K562 (cell line): Measurements from ENCODE around the gene NEFH. TPM values are rescaled to one million over a fixed set of nuclear protein-coding genes. Genes with fewer than 3 reads are reported as not detected.

Source experiments
- ATAC-seq: fragments of 200-7000 bp; cut with Tn5 transposase; 3 replicates; pipeline ENCODE4 v1.9.1; 2020; ENCODE audit warnings: moderate library complexity
- BruUV-seq: library from RNA; stranded (reverse); fragments of 400-500 nt; replicated peaks from 2 replicates; lab custom pipeline; 2021; lab: Mats Ljungman, UMichigan
- CTCF ChIA-PET: fragments of 300-600 bp; formaldehyde crosslinking; extraction: SDS; loops from one replicate; lab custom pipeline; 2021; ENCODE audit warnings: low intra/inter-chr PET ratio; lab: Yijun Ruan, JAX
- POLR2A ChIA-PET: fragments of 300-600, 350-650 bp; sonication (Branson Sonifier 250); formaldehyde crosslinking; extraction: SDS; loops from one replicate; lab custom pipeline; 2021; ENCODE audit warnings: antibody characterized with exemption, inconsistent platforms; lab: Yijun Ruan, JAX
- DNase-seq, 4 experiments: peaks; one replicate each; pipeline versions ENCODE4 v3.0.0 to v3.0.0-alpha.2; 2011 to 2018; ENCODE audit warnings: low spot score in 3 of 4, mixed read lengths in 3 of 4; ENCODE audit errors: extremely low read depth in 1 of 4
- FAIRE-seq: peaks from 2 replicates; lab custom pipeline; 2011; peaks lifted over from hg19 to GRCh38; lab: Jason Lieb, UNC
- H2AFZ ChIP-seq: 2 replicates; pipeline ENCODE4 v1.6.0; 2011; ENCODE audit warnings: low read depth, low read length, control low read depth, inconsistent platforms
- H3K27ac ChIP-seq: fragments of 200-600 bp; 3 replicates; pipeline ENCODE4 v1.8.0; 2011; ENCODE audit warnings: low read depth, mild to moderate bottlenecking, control low read depth, inconsistent platforms, low read length, moderate library complexity, mixed read lengths; ENCODE audit errors: extremely low read depth
- H3K27me3 ChIP-seq, 2 experiments: fragments of 300-600 bp in 1 of 2; 2 replicates in 1 of 2; 3 replicates in 1 of 2; pipeline versions ENCODE4 v1.6.0 to v1.8.0; 2011; ENCODE audit warnings: inconsistent platforms in 2 of 2, low read length in 2 of 2, mild to moderate bottlenecking in 1 of 2, mixed read lengths in 1 of 2, moderate library complexity in 1 of 2; ENCODE audit not compliant: control insufficient read depth in 2 of 2, insufficient read depth in 2 of 2
- H3K36me3 ChIP-seq: fragments of 300-600 bp; 3 replicates; pipeline ENCODE4 v1.8.0; 2011; ENCODE audit warnings: mild to moderate bottlenecking, low read length, inconsistent platforms; ENCODE audit not compliant: control insufficient read depth, insufficient read depth
- H3K4me1 ChIP-seq, 2 experiments: fragments of 200-600 bp in 1 of 2; replicated peaks in 1 of 2; 2 replicates in 1 of 2; 3 replicates in 1 of 2; pipeline versions ENCODE4 v1.5.1 to v1.8.0; 2011; ENCODE audit warnings: inconsistent platforms in 2 of 2, low read length in 2 of 2, mild to moderate bottlenecking in 1 of 2, mixed read lengths in 1 of 2, moderate library complexity in 1 of 2; ENCODE audit not compliant: control insufficient read depth in 2 of 2, insufficient read depth in 2 of 2
- H3K4me2 ChIP-seq: 2 replicates; pipeline ENCODE4 v1.6.1; 2011; ENCODE audit warnings: low read length, control low read depth, inconsistent platforms, mixed read lengths; ENCODE audit not compliant: insufficient read depth
- H3K4me3 ChIP-seq: fragments of 200-600 bp; sonication (generic), shearing (Covaris generic); 2 replicates; pipeline ENCODE4 v1.5.1; 2016; ENCODE audit warnings: control low read depth, inconsistent platforms
- H3K79me2 ChIP-seq: fragments of 200-600 bp; 3 replicates; pipeline ENCODE4 v1.8.0; 2011; ENCODE audit warnings: low read length, inconsistent platforms; ENCODE audit not compliant: control insufficient read depth, insufficient read depth
- H3K9ac ChIP-seq, 2 experiments: 2 replicates each; pipeline versions ENCODE4 v1.6.0 to v1.6.1; 2011; ENCODE audit warnings: low read depth in 2 of 2, low read length in 2 of 2, control low read depth in 1 of 2, inconsistent platforms in 1 of 2, mild to moderate bottlenecking in 1 of 2, mixed read lengths in 1 of 2; ENCODE audit not compliant: insufficient read depth in 1 of 2
- H3K9me1 ChIP-seq: one replicate; pipeline ENCODE4 v1.6.0; 2011; ENCODE audit warnings: inconsistent platforms, mild to moderate bottlenecking, low read length, moderate library complexity; ENCODE audit not compliant: control insufficient read depth, insufficient read depth
- H3K9me3 ChIP-seq: replicated peaks from 2 replicates; pipeline ENCODE4 v1.5.1; 2011; ENCODE audit warnings: low read depth, low read length, inconsistent platforms; ENCODE audit not compliant: control insufficient read depth, insufficient read depth
- H4K20me1 ChIP-seq: replicated peaks from 2 replicates; pipeline ENCODE4 v1.6.1; 2011; ENCODE audit warnings: low read length, inconsistent platforms, mixed read lengths; ENCODE audit not compliant: control insufficient read depth, insufficient read depth
- HDAC3 ChIP-seq: fragments of 450-650 bp; IDR thresholded peaks from 2 replicates; pipeline ENCODE4 v1.6.1; 2018; ENCODE audit warnings: borderline replicate concordance, mild to moderate bottlenecking, moderate library complexity; ENCODE audit not compliant: partially characterized antibody
- HDGF ChIP-seq: fragments of 450-650 bp; IDR thresholded peaks from 2 replicates; pipeline ENCODE4 v1.6.1; 2016
- HLTF ChIP-seq: fragments of 450-650 bp; IDR thresholded peaks from 2 replicates; pipeline ENCODE4 v1.6.1; 2016
- NUFIP1 ChIP-seq: fragments of 450-650 bp; IDR thresholded peaks from 2 replicates; pipeline ENCODE4 v1.6.1; 2018; ENCODE audit not compliant: partially characterized antibody
- OTX1 ChIP-seq: fragments of 450-650 bp; formaldehyde crosslinking; IDR thresholded peaks from 2 replicates; pipeline ENCODE4 v1.4.0; 2022; ENCODE audit warnings: mild to moderate bottlenecking
- SETDB1 ChIP-seq: IDR thresholded peaks from one replicate; pipeline ENCODE4 v1.6.1; 2012; ENCODE audit warnings: low read length, control low read depth, inconsistent platforms
- ZC3H4 ChIP-seq: sonication (generic); formaldehyde crosslinking; IDR thresholded peaks from 2 replicates; pipeline ENCODE4 v1.9.0; 2021; ENCODE audit warnings: missing genetic modification reagents, borderline replicate concordance
- ZNF217 ChIP-seq: sonication (generic); formaldehyde crosslinking; IDR thresholded peaks from 2 replicates; pipeline ENCODE4 v1.8.0; 2022; ENCODE audit warnings: mild to moderate bottlenecking, missing genetic modification reagents
- ZNF431 ChIP-seq: sonication (generic); formaldehyde crosslinking; IDR thresholded peaks from 2 replicates; pipeline ENCODE4 v1.8.0; 2022; ENCODE audit warnings: mild to moderate bottlenecking, missing genetic modification reagents
- WGBS: fragments of 100-300 bp; shearing (Covaris generic); methylation state at CpG from one replicate; pipeline ENCODE4 v1.1.6; 2016; ENCODE audit warnings: low coverage, mixed read lengths; ENCODE audit not compliant: insufficient coverage; ENCODE audit errors: missing lambda C conversion rate; 5-methylcytosine and 5-hydroxymethylcytosine counted together
- in situ Hi-C: fragments of 300-500 bp; cut with MboI; formaldehyde crosslinking; loops from 4 replicates; pipeline ENCODE4 v1.15.0; 2018; ENCODE audit warnings: inconsistent platforms, mixed read lengths
- intact Hi-C: fragments of 100-400 bp; cut with micrococcal nuclease; formaldehyde crosslinking; loops from 2 replicates; pipeline ENCODE4 v1.14.2; 2022
- polyA plus RNA-seq, 8 experiments: library from polyadenylated mRNA; depleted of rRNA in 4 of 8; stranded (reverse) in 5 of 8; unstranded in 3 of 8; fragments of >200 nt; fragmentation: Nextera tagmentation in 2 of 8; fragmentation: Illumina TruSeq in 1 of 8; extraction: Ambion mirVana in 2 of 8; extraction: Trizol in 1 of 8; gene quantifications; 2 replicates each; pipeline versions ENCODE4 v1.2.1 to v1.2.3, GENCODE V29; 2011 to 2014; ENCODE audit warnings: inconsistent platforms in 1 of 8, missing spikeins in 1 of 8
- total RNA-seq, 7 experiments: library from RNA; depleted of rRNA in 6 of 7; stranded (reverse); fragments of >200 nt in 6 of 7; fragmentation: Illumina TruSeq in 2 of 7; extraction: Trizol in 2 of 7; gene quantifications; 2 replicates each; pipeline versions ENCODE4 v1.2.1 to v1.2.3, GENCODE V29; 2011 to 2021; ENCODE audit warnings: low replicate concordance in 1 of 7
- TF ChIP-seq, protein P1 (sequence below), 3 experiments: fragments of 200-800 bp in 1 of 3; fragments of 250-450 bp in 1 of 3; fragments of 450-650 bp in 1 of 3; sonication (Bioruptor Pico) in 1 of 3; sonication (Bioruptor generic) in 1 of 3; formaldehyde crosslinking in 1 of 3; IDR thresholded peaks; 2 replicates each; pipeline versions ENCODE4 v1.6.1 to v1.8.0; 2016 to 2022; ENCODE audit warnings: mild to moderate bottlenecking in 2 of 3, missing genetic modification characterization in 2 of 3, missing compliant biosample characterization in 1 of 3, moderate library complexity in 1 of 3
- TF ChIP-seq, protein P2 (sequence below): fragments of 250-450 bp; sonication (Bioruptor Pico); IDR thresholded peaks from 2 replicates; pipeline ENCODE4 v1.4.0; 2020
- TF ChIP-seq, protein P3 (sequence below): fragments of 250-450 bp; sonication (Bioruptor Pico); IDR thresholded peaks from 2 replicates; pipeline ENCODE4 v1.4.0; 2020

NEFH gene
- total and polyA plus RNA-seq, 9 of the 15 experiments (the other 6 are each of a cell fraction or from before 2014, with no cell fraction given): 2.3 to 26.9 (median 10.8) TPM

DNA sequence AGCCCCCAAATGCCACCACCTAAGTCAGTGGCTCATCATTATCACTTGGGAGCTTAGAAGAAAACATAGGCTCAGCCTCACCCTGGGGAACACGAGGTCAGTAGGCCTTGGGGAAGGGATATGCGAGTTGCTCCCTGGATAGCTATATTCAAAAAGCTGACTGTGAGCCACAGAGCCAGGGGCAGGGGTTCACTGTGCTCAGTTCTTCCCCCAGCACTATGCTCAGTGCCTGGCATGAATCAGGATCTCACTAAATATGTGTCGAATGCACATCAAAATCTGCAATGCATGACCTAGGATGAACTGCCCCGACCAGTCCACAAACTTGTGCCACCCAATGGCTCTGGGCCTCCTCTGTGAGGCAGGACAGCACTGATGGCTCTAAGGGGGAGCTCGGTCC lies 38.4 kb downstream of the NEFH start:
- Histone ChIP-seq H3K79me2 (no peaks in the 10 kb centered on the region), H3K36me3 (peaks cover 68% of the 10 kb centered on the region), H3K4me1 (peaks cover 0 to 10% of the 10 kb centered on the region in 2 experiments; a peak in 3 of 5 replicates), H3K9me3 (no peaks in the 10 kb centered on the region), H4K20me1 (no peaks in the 10 kb centered on the region), H3K27ac (no peak overlapping the region), H3K4me2 (no peak overlapping the region), H3K9me1 (peaks cover 2% of the 10 kb centered on the region), H3K27me3 (no peaks in the 10 kb centered on the region), H3K9ac (no peak overlapping the region), H2AFZ (no peak overlapping the region), H3K4me3 (no peak overlapping the region)
- CTCF ChIA-PET: no interaction called here
- intact Hi-C loops: no loop called here
- ATAC-seq (no peak), FAIRE-seq (no peak), DNase-seq (no peak)
- POLR2A ChIA-PET: interaction anchor here (0.6 kb wide), 1 partner anchor 21 kb away, joined by 4 read pairs; no protein-coding TSS in a partner anchor
- no TSS peak for BruUV-seq
- WGBS: 91% methylated on average over 5 of the region's 5 CpGs
- in situ Hi-C loops: no loop called here
- TF ChIP-seq HDAC3 (no peak), NUFIP1 (no peak), OTX1 (CRISPR knock-in tag) (no peak), ZC3H4 (CRISPR knock-in tag) (no peak), SETDB1 (no peak), ZNF217 (CRISPR knock-in tag) (no peak), ZNF431 (CRISPR knock-in tag) (no peak), HLTF (no peak), HDGF (no peak)
- TF ChIP-seq, protein P1, sequence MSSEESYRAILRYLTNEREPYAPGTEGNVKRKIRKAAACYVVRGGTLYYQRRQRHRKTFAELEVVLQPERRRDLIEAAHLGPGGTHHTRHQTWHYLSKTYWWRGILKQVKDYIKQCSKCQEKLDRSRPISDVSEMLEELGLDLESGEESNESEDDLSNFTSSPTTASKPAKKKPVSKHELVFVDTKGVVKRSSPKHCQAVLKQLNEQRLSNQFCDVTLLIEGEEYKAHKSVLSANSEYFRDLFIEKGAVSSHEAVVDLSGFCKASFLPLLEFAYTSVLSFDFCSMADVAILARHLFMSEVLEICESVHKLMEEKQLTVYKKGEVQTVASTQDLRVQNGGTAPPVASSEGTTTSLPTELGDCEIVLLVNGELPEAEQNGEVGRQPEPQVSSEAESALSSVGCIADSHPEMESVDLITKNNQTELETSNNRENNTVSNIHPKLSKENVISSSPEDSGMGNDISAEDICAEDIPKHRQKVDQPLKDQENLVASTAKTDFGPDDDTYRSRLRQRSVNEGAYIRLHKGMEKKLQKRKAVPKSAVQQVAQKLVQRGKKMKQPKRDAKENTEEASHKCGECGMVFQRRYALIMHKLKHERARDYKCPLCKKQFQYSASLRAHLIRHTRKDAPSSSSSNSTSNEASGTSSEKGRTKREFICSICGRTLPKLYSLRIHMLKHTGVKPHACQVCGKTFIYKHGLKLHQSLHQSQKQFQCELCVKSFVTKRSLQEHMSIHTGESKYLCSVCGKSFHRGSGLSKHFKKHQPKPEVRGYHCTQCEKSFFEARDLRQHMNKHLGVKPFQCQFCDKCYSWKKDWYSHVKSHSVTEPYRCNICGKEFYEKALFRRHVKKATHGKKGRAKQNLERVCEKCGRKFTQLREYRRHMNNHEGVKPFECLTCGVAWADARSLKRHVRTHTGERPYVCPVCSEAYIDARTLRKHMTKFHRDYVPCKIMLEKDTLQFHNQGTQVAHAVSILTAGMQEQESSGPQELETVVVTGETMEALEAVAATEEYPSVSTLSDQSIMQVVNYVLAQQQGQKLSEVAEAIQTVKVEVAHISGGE (CRISPR knock-in tag; IDR thresholded peaks at IDR 0.05): no peak
- TF ChIP-seq, protein P2, sequence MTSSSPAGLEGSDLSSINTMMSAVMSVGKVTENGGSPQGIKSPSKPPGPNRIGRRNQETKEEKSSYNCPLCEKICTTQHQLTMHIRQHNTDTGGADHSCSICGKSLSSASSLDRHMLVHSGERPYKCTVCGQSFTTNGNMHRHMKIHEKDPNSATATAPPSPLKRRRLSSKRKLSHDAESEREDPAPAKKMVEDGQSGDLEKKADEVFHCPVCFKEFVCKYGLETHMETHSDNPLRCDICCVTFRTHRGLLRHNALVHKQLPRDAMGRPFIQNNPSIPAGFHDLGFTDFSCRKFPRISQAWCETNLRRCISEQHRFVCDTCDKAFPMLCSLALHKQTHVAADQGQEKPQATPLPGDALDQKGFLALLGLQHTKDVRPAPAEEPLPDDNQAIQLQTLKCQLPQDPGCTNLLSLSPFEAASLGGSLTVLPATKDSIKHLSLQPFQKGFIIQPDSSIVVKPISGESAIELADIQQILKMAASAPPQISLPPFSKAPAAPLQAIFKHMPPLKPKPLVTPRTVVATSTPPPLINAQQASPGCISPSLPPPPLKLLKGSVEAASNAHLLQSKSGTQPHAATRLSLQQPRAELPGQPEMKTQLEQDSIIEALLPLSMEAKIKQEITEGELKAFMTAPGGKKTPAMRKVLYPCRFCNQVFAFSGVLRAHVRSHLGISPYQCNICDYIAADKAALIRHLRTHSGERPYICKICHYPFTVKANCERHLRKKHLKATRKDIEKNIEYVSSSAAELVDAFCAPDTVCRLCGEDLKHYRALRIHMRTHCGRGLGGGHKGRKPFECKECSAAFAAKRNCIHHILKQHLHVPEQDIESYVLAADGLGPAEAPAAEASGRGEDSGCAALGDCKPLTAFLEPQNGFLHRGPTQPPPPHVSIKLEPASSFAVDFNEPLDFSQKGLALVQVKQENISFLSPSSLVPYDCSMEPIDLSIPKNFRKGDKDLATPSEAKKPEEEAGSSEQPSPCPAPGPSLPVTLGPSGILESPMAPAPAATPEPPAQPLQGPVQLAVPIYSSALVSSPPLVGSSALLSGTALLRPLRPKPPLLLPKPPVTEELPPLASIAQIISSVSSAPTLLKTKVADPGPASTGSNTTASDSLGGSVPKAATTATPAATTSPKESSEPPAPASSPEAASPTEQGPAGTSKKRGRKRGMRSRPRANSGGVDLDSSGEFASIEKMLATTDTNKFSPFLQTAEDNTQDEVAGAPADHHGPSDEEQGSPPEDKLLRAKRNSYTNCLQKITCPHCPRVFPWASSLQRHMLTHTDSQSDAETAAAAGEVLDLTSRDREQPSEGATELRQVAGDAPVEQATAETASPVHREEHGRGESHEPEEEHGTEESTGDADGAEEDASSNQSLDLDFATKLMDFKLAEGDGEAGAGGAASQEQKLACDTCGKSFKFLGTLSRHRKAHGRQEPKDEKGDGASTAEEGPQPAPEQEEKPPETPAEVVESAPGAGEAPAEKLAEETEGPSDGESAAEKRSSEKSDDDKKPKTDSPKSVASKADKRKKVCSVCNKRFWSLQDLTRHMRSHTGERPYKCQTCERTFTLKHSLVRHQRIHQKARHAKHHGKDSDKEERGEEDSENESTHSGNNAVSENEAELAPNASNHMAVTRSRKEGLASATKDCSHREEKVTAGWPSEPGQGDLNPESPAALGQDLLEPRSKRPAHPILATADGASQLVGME (CRISPR knock-in tag): no peak
- TF ChIP-seq, protein P3, sequence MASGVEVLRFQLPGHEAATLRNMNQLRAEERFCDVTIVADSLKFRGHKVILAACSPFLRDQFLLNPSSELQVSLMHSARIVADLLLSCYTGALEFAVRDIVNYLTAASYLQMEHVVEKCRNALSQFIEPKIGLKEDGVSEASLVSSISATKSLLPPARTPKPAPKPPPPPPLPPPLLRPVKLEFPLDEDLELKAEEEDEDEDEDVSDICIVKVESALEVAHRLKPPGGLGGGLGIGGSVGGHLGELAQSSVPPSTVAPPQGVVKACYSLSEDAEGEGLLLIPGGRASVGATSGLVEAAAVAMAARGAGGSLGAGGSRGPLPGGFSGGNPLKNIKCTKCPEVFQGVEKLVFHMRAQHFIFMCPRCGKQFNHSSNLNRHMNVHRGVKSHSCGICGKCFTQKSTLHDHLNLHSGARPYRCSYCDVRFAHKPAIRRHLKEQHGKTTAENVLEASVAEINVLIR (CRISPR knock-in tag): no peak
